Fibroblast of skin of right biceps (primary cell): Measurements from ENCODE around the gene PRND.
"Not testable (repeated sequence)": the region's sequence is repeated elsewhere in the genome, so short reads cannot be mapped to it uniquely, and the experiment has no call there.

ENCODE experiments used
- DNase-seq: peaks from one replicate; pipeline ENCODE4 v3.0.0-alpha.2; 2013

PRND gene

DNA sequence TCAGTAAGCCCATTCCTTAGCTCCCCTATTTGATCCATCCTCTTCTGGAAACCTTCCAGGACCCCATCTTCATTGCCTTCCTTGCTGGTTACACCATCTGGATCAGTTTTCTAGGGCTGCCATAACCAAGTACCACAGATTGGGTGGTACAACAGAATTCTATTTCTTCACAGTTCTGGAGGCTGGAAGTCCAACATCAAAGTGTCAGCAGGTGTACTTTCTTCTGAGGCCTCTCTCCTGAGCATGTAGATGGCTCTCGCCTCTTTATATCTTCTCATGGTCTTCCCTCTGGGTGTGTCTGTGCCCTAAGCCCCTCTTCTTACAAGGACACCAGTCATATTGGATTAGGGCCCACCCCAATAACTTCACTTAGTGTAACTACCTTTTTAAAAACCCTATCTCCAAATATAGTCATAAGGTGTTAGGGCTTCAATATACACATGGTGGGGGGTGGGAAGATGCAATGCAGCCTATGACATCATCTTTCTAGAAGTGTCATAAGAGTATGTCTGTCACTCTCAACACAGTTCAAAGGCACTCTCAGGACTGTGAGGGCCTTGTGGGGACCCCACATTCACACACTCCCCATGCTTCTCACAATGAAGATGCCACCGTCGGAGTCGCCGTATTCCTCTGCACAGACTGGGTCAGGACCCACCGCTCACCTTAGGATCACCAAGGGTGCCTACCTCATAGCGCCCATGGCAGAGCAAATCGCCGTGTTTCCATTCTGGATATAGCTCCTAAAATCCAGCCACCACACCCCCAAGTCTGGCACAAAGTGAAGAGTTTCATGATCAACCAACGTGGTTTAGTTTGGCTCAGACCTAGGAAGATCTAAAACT, 12.2 kb upstream of the PRND start:
- no peak for DNase-seq

DNA sequence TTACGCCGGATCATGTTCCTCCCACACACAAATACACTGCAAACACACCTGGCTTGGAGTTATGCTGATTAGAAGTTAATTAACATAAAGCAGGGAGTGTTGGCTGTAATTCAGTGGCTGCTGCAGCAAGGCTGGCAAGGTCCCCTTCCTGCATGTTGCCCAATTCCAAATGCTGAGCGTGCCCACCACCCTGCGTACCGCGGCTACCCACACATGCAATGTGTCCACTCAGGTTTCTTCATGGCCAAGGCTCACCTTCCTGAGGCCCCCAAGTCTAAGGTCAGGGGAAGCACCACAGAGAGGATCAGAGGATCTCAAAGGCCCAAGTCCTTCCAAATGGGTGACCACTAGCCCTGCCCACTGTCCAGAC, 11.6 kb upstream of the PRND start:
- DNase-seq, result no peak

DNA sequence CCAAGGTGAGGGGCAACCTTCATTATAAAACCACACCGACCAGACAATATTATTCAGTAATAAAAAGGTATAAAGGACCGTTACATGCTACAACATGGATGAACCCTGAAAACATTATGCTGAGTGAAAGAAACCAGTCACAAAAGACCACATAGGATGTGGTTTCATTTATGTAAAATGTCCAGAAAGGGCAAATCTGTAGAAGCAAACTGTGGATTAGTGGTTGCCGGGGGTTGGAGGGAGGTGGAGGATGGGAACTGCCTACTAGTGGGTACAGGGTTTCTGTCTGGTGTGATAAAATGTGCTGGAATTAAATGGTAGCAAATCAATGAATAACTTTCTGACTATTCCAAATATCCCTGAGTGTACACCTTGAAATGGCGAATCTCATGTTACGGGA, 10.2 kb upstream of the PRND start:
- no peak for DNase-seq

GRCh38 chr20:4713401-4713800, 8.3 kb upstream of the PRND start:
- DNase-seq, result no peak

GRCh38 chr20:4714818-4715217, 6.9 kb upstream of the PRND start:
- DNase-seq, result no peak

DNA sequence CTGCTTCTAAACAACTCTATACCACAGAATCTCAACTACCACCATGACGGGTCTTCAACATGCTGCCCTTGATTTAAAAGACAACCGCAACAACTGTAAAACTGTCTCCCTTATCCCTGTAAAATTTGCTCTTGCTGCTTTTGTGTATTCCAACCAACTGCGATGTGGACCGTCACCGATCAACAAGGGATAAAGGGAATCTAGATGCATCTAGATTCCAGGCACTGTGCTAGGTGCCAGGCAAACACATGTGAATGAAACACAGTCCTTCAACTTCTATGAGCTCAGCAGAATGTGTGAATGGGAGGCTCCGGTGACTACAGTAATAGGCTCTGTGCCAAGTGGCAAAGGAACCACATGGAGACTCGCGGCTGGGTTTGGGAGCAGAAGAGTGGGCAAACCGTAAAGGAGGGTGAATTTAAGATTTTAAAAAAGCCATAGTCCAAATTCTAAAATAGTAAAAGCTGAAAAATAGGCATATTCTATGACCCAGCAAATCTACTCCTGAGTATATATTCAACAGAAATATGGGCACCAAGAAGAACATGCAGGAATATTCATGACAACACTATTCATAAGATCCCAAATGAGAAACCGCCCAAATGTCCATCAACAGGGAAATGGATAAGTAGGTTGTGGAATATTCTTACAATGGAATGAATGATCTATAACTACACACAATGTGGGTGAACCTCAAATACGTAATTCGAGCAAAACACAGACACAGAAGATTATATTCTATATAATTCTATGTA, 3.7 kb upstream of the PRND start:
- DNase-seq, result no peak

DNA sequence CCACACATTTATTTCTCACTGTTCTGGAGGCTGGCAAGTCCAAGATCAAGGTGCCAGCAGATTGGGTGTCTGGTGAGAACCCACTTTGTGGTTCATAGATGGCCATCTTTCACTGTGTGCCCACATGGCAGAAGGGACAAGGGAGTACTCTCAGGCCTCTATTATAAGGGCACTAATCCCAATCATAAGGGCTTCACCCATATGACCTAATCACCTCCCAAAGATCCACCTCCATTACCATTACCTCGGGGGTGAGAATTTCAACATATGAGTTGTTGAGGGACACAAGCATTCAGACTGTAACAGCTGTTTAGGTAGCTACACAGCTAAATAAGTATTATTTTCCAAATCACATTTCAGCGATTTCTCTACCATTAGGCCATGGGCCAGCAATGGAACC, 2.5 kb upstream of the PRND start:
- DNase-seq, result no peak

GRCh38 chr20:4720041-4720976, 1.4 kb upstream of the PRND start:
- peak; percentile 74 for DNase-seq

DNA sequence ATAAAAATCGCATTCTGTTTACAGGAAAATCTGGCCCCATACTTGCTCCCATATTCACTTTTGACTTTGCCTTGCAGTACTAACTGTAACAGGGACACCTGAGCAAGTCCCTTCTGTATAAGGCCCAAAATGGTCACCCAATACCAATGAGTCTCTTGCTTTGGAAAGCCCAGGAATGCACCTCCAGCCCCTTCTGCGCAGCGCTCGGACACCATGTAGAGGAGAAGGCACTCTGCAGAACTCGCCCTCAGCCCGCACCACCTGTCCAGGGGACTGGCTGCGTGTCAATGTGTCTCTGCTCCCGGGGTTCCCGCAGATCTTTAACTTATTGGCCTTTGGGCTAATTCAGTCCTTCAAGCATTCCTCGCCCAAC, 746 bp upstream of the PRND start:
- DNase-seq, result no peak

DNA sequence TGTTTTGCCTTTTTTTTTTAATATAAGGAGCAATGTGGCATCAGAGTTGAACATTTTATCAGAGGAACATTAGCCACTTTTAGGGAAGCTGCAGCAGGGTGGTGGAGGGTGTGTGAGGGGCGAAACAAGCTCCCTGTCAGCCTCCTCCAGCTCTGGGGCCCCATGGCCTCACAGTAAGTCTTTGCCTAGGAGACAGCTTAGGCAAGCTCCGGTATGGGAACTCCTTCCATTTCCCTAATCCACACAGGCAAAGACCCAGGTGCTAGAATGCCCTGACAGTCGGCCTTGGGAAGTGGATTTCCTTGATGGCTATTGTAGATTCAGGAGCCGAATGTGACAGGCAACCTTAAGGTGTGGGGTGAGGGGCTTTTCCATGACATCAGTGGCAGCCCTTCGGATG, 862 bp downstream of the PRND start:
- DNase-seq, result no peak

GRCh38 chr20:4722993-4723392, 1.3 kb downstream of the PRND start:
- DNase-seq, result no peak

DNA sequence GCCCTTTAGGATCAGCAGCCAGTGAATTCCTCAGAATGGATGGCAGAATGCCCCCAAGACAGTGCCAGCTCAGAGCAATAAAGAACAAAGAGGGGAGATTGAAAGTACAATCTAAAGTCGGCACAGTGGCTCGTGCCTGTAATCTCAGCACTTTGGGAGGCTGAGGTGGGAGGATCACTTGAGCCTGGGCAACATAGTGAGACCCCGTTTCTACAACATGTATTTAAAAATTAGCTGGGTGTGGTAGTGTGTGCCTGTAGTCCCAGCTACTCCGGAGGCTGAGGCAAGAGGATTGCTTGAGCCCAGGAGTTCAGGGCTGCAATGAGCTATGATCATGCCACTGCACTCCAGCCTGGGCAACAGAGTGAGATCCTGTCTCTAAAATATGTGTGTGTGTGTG, 1.8 kb downstream of the PRND start:
- DNase-seq, result not testable (repeated sequence)

- no peak for DNase-seq
Measured at GRCh38 chr20:4724459-4725262, 3.0 kb downstream of the PRND start.

DNA sequence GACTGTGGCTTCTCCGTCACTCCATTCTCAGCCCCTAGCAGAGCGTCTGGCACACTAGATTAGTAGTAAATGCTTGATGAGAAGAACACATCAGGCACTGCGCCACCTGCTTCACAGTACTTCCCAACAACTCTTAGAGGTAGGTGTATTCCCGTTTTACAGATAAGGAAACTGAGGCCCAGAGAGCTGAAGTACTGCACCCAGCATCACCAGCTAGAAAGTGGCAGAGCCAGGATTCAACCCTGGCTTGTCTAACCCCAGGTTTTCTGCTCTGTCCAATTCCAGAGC, 3.5 kb downstream of the PRND start:
- no peak for DNase-seq

DNA sequence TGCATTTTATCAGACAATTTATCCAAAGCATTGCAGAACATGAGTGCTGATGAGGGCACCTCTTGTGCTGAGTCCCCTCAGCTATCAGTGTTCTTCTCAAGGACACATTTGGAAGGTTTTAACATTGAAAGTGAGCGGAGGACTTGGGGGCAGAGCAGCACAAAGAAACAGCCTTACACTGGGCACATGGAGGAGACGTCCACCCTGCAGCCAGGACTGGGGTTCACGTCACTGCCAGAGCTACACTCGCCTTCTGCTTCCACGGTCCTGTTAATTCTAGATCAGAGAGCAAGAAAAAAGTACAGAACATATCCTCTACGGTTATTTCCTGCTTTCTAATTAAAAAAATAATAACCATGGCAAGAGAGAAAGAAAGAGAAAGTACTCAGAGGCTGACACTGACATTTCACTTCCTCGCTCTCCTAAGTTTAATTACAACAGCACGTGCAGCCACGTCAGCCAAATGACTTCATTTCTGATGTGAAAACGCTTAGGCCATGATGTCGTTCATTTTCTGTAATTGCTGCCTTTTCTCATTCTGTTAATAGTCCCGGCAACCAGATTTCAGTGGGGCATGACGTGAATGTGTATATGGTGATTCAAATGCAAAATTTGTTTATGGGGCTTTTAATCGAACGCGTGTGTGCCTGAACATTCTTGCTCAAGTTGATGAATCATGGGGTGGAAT, 5.1 kb downstream of the PRND start:
- peak; percentile 79 for DNase-seq

DNA sequence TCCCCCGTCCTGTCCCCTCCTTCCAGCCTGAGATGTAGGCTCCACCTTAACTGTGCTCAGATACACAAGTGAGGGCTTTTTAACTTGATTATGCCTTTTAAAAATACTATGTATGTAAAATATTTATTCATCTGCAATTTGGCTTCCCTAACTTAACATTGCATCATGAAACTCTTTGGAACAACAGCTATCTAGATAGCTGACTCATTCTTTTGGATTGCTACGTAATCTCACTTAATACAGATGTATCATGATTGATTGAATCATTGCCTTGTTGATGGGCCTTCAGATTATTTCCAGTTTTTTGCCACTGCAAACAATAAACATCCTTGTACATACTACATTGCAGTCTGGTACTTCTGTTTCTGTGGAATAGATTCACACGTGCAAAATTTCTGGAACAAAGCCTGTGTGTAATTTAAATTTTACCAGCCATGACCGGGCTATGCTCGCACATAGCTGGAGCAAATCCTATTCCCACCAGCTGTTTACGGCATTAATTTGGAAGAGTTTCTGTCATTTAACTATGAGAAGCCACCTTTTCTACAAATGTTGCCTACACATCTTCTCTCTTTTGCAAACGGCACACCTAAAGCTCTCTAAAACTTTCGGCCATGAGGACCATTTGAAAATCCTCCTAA, 6.5 kb downstream of the PRND start:
- DNase-seq, result peak; percentile 54

GRCh38 chr20:4729265-4729664, 7.6 kb downstream of the PRND start:
- no peak for DNase-seq

GRCh38 chr20:4730780-4731179, 9.1 kb downstream of the PRND start:
- no peak for DNase-seq

DNA sequence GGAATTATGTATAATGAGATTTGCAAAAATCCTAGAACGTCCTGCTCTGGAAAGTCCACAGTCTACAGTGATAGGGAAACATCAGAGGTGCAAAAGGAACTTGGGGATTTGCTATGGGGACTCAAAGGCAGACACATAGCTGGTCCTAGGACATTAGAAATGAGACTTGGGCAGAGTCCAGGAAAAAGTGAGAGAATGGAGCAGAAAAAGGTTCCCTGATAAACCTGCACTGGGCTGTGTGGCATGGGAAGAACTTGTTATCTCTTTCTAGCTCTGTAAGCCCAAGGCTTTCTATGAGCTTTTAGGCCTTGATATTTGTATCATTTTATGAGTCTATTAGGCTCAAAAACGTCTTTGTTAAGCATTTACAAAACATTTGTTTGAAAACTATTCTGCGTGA, 15.2 kb downstream of the PRND start:
- DNase-seq, result no peak

DNA sequence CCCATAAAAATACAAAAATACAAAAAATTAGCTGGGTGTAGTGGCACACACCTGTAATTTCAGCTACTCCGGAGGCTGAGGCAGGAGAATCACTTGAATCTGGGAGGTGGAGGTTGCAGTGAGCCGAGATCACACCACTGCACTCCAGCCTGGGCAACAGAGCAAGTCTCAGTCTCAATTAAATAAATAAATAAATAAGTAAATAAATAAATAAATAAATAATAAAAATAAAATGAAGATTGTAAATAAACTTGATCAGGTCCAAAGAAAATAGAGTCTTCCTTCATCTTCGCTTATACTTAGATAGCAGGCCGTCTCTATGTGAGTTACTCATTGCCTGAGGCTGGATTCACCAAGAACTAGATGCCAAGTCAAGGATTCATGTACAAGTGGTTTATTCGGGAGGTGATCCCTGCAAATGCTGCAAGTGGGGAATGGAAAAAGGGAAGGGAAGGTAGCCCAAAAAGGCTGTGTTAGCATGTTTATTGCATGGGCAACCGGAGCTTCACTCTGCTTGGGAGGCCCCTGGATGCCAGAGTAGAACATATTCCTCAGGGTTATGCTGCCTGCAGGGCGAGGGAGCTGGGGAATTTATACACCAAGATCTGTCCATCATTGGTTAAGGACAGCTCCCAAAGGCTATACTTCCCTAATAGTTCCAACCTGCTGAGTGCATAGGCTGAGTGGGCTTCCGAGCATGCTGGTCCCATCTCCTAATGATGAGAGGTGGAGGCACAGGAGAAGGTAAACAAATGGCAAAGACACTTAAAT, 16.3 kb downstream of the PRND start:
- DNase-seq, result no peak
